MCF 10A (cell line): ENCODE results near the gene MAP1LC3C. TPM values are rescaled to one million over a fixed set of nuclear protein-coding genes. Genes with fewer than 3 reads are reported as not detected.
A peak's percentile ranks its signal among the peaks of the same experiment; 100 is the strongest.
"Not testable (repeated sequence)": the region's sequence is repeated elsewhere in the genome, so short reads cannot be mapped to it uniquely, and the experiment has no call there.

Experiments
- BruUV-seq: library from RNA; stranded (reverse); fragments of 400-500 nt; replicated peaks from 2 replicates; lab custom pipeline; 2021; lab: Mats Ljungman, UMichigan
- CTCF ChIA-PET: fragments of 300-600 bp; sonication (Branson Sonifier 250); formaldehyde crosslinking; extraction: SDS; loops from one replicate; lab custom pipeline; 2021; ENCODE audit warnings: antibody characterized with exemption, inconsistent platforms; lab: Yijun Ruan, JAX
- POLR2A ChIA-PET: fragments of 300-600, 350-650 bp; sonication (Branson Sonifier 250); formaldehyde crosslinking; extraction: SDS; loops from one replicate; lab custom pipeline; 2020; ENCODE audit warnings: antibody characterized with exemption, inconsistent platforms; lab: Yijun Ruan, JAX
- DNase-seq: peaks from one replicate; pipeline ENCODE4 v3.0.0-alpha.2; 2018; ENCODE audit not compliant: unreplicated experiment
- H3K27ac Mint-ChIP-seq: one replicate; pipeline ENCODE4 v1.8.0; 2022; ENCODE audit warnings: mild to moderate bottlenecking, low read depth, mixed read lengths; ENCODE audit not compliant: unreplicated experiment
- H3K27me3 Mint-ChIP-seq: one replicate; pipeline ENCODE4 v1.8.0; 2022; ENCODE audit warnings: mixed read lengths; ENCODE audit not compliant: insufficient read depth, unreplicated experiment
- H3K36me3 Mint-ChIP-seq: one replicate; pipeline ENCODE4 v1.8.0; 2022; ENCODE audit warnings: mild to moderate bottlenecking, moderate library complexity, mixed read lengths; ENCODE audit not compliant: insufficient read depth, unreplicated experiment
- H3K4me1 Mint-ChIP-seq: one replicate; pipeline ENCODE4 v1.8.0; 2022; ENCODE audit warnings: mixed read lengths; ENCODE audit not compliant: insufficient read depth, unreplicated experiment
- H3K4me3 Mint-ChIP-seq: one replicate; pipeline ENCODE4 v1.8.0; 2022; ENCODE audit warnings: mild to moderate bottlenecking, moderate library complexity, mixed read lengths; ENCODE audit not compliant: unreplicated experiment
- H3K9me3 Mint-ChIP-seq: one replicate; pipeline ENCODE4 v1.8.0; 2022; ENCODE audit warnings: mixed read lengths; ENCODE audit not compliant: unreplicated experiment
- CTCF ChIP-seq: fragments of 200-600 bp; IDR thresholded peaks from one replicate; pipeline ENCODE4 v1.8.0; 2022; ENCODE audit warnings: antibody characterized with exemption, mild to moderate bottlenecking; ENCODE audit not compliant: unreplicated experiment
- intact Hi-C: fragments of 100-400 bp; cut with micrococcal nuclease; formaldehyde crosslinking; loops from 2 replicates; pipeline ENCODE4 v1.14.1; 2022
- total RNA-seq: library from RNA; stranded (reverse); gene quantifications from 2 replicates; pipeline ENCODE4 v1.2.3, GENCODE V29; 2022

Gene MAP1LC3C
- total RNA-seq, 1 experiment from 2014 or later: not detected

GRCh38 chr1:241990040-241990439, 8.9 kb downstream of the MAP1LC3C start:
- no peaks in the 10 kb centered on the region for H3K27me3 Mint-ChIP-seq
- peaks cover 5% of the 10 kb centered on the region for H3K36me3 Mint-ChIP-seq
- no peaks in the 10 kb centered on the region for H3K9me3 Mint-ChIP-seq
- H3K4me3 Mint-ChIP-seq: no peak overlapping the region
- peaks cover 38% of the 10 kb centered on the region for H3K4me1 Mint-ChIP-seq
- CTCF ChIA-PET: interaction anchor here (6.5 to 7.1 kb wide), 2 partner anchors 9 to 95 kb away, joined by 64 to 92 read pairs; partner anchors contain the start of gene MAP1LC3C
- no peak for TF ChIP-seq CTCF
- no TSS peak for BruUV-seq
- DNase-seq: peak; percentile 100
- intact Hi-C loops: loop anchor here (5.0 kb wide), 2 partner anchors 143 to 398 kb away; partner anchors contain the start of gene EXO1
- H3K27ac Mint-ChIP-seq: peak overlapping the region; percentile 17
- POLR2A ChIA-PET: interaction anchor here (0.6 to 1.6 kb wide), 7 partner anchors 91 to 1573 kb away, joined by 3 to 7 read pairs (median 3); partner anchors contain the start of gene FH

DNA sequence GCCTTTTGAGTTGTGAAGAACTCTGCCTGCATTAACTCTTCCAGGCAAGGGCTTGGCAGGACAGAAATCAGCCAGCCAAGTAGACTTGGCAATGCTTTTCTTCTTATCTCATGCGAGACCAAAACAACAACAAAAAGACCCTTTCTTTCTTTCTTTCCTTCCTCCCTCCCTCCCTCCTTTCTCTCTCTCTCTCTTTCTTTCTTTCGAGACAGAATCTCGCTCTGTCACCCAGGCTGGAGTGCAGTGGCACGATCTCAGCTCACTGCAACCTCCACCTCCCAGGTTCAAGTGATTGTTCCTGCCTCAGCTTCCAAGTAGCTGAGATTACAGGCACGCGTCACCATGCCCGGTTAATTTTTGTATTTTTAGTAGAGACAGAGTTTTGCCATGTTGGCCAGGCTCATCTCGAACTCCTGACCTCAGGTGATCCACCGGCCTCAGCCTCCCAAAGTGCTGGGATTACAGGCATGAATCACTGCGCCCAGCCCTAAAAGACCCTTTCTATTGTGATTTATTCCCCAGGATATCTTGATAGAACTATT, 10.4 kb downstream of the MAP1LC3C start:
- H3K4me3 Mint-ChIP-seq, intact Hi-C loops, BruUV-seq, H3K36me3 Mint-ChIP-seq, H3K9me3 Mint-ChIP-seq, DNase-seq, H3K27me3 Mint-ChIP-seq: not testable (repeated sequence)
- Mint-ChIP-seq H3K27ac (peak overlapping the region; percentile 43), H3K4me1 (peaks cover 38% of the 10 kb centered on the region)
- ChIA-PET CTCF (interaction anchor here (0.6 to 7.1 kb wide), 6 partner anchors 10 to 765 kb away, joined by 3 to 92 read pairs (median 5); partner anchors contain the start of gene MAP1LC3C), POLR2A (interaction anchor here (0.7 kb wide), 1 partner anchor 93 kb away, joined by 3 read pairs; no protein-coding TSS in a partner anchor)

GRCh38 chr1:241985787-241986186, 13.1 kb downstream of the MAP1LC3C start:
- Mint-ChIP-seq H3K27ac (no peak overlapping the region), H3K4me3 (no peak overlapping the region), H3K36me3 (no peaks in the 10 kb centered on the region), H3K4me1 (peaks cover 25% of the 10 kb centered on the region), H3K9me3 (no peaks in the 10 kb centered on the region), H3K27me3 (no peaks in the 10 kb centered on the region)
- peak; percentile 56 for TF ChIP-seq CTCF
- POLR2A ChIA-PET: interaction anchor here (0.6 to 1.8 kb wide), 6 partner anchors 12 to 1038 kb away, joined by 3 to 5 read pairs (median 3); no protein-coding TSS in a partner anchor
- intact Hi-C loops: loop anchor here (1.0 kb wide), 1 partner anchor 89 kb away; no protein-coding TSS in a partner anchor
- CTCF ChIA-PET: interaction anchor here (0.5 to 7.1 kb wide), 34 partner anchors 9 to 1247 kb away, joined by 3 to 92 read pairs (median 5); partner anchors contain the start of gene MAP1LC3C
- BruUV-seq: no TSS peak
- DNase-seq: peak; percentile 80

GRCh38 chr1:241979926-241980325, 19.0 kb downstream of the MAP1LC3C start:
- Mint-ChIP-seq H3K9me3 (no peaks in the 10 kb centered on the region), H3K27ac (no peak overlapping the region), H3K27me3 (no peaks in the 10 kb centered on the region), H3K4me3 (no peak overlapping the region), H3K4me1 (no peaks in the 10 kb centered on the region), H3K36me3 (no peaks in the 10 kb centered on the region)
- intact Hi-C loops: no loop called here
- DNase-seq: no peak
- CTCF ChIA-PET: interaction anchor here (0.6 to 0.9 kb wide), 3 partner anchors 34 to 1266 kb away, joined by 3 to 4 read pairs (median 3); no protein-coding TSS in a partner anchor
- POLR2A ChIA-PET: interaction anchor here (1.2 kb wide), 1 partner anchor 18 kb away, joined by 3 read pairs; no protein-coding TSS in a partner anchor
- TF ChIP-seq CTCF: no peak
- no TSS peak for BruUV-seq
